HG02678 (cell line): ENCODE data around the gene PMF1.

Source experiments
- ATAC-seq: cut with Tn5 transposase; IDR thresholded peaks from one replicate; pipeline ENCODE4 v1.9.1; 2021; ENCODE audit warnings: mild to moderate bottlenecking, moderate library complexity; ENCODE audit not compliant: unreplicated experiment

The PMF1 gene

GRCh38 chr1:156262461-156263287 is 49.9 kb downstream of the PMF1 start:
- no peak for ATAC-seq

- ATAC-seq, result no peak
These were observed 50.5 kb downstream of the PMF1 start for GRCh38 chr1:156263288-156263655.

GRCh38 chr1:156266051-156266450 is 53.2 kb downstream of the PMF1 start:
- no peak for ATAC-seq

- ATAC-seq, result no peak
These were observed 55.5 kb downstream of the PMF1 start for GRCh38 chr1:156268336-156268735.

GRCh38 chr1:156270314-156270713 is 57.5 kb downstream of the PMF1 start:
- ATAC-seq, result no peak

DNA sequence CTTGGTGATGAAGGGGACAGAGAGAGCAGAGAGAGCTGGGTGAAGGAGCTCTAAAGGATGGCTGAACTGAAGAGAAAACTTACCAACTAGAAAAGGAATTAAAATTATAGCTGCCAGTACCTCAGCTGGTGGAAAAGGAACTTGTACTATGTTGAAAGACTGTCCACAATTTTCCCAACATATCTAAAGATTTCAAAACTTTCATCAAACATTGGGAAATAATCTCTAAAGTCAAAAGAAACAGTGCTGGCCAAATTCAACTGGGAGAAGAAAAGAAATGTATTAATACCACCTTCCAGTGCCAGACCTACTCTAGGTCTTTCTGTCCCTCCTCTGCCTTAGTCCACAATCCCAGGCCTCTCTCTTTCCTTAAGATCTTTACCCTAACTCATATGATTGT is 63.7 kb downstream of the PMF1 start:
- no peak for ATAC-seq

- ATAC-seq, result no peak
These were observed 64.2 kb downstream of the PMF1 start for GRCh38 chr1:156276966-156277381.

- ATAC-seq, result no peak
These were observed 67.0 kb downstream of the PMF1 start for GRCh38 chr1:156279837-156280236.

DNA sequence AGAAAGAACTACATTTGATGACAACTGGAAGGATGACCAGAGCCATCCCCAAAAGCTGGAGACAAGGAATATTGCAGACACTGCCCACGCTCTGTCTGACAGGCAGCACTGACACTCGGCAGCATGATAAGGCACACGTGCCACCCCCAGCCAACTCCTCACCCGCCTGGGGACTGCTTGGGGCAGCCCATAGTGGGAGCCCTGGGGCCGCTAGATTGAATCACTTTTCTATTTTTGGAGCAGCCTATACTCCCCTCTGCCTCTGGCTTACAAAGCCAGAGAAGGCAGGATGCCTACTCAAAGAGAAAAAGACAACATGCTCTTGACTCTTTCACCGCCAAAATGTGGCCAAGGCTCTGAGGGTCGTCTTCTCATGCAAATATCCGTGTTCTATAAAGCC is 68.5 kb downstream of the PMF1 start:
- no peak for ATAC-seq

GRCh38 chr1:156281693-156282478 is 69.1 kb downstream of the PMF1 start:
- no peak for ATAC-seq

DNA sequence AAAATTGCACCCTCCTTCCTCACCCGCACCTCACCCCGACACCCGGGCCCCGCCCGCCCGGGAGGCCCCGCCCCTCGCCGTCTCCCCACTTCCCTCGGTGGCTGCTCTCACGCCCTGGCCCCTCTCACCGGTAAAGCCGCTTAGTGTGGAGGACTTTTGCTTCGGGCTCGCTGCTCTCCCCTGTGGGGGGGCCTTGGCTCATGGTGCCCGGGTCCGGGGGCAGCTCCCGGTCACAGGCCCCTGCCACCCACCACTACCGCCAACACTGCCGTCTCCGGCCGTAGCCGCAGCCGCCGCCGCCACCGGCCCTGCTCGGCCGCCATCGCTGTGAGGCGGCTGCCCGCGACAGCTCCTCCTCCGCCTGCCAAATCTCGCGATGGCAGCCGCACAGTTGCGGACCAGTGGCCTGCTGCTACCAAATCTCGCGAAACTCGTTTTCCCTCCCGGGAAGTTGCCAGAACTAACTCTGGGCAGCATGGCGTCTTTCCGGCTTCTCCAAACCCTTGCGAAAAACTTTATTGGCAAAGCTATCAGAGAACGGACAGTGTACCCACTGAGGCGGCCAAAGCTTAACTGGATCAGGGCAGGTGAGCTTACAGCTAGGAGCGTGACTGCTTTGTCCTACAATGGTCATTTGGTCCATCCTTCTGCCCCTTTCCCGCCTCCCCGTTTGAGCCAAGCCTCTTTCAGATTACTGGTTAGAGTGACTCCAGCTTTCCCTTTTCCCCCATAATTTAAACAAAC is 69.8 kb downstream of the PMF1 start, which contains the start of gene SMG5:
Gene SMG5 (minus strand): TSS at position 347 of the 744 bp plus-strand sequence. CDS start 145 bp downstream, at position 202.
- ATAC-seq, result peak; percentile 74

DNA sequence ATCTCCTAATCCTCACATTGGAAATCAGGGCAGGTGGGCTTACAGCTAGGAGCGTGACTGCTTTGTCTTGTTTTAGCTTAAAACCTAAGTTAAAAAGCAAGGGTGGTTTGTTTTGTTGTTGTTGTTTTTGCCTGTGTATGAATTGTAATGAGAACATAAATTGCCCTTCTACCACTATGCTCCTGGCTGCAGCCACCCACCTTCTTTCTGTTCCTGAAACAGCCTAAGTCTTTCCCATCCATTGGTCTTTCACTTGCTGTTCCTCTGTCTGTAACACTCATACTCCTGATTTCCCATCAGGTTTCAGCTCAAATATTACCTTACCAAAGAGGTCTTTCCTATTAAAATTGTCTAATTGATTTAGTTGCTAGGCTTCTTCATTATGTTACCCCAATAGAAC is 70.7 kb downstream of the PMF1 start:
- ATAC-seq, result no peak

DNA sequence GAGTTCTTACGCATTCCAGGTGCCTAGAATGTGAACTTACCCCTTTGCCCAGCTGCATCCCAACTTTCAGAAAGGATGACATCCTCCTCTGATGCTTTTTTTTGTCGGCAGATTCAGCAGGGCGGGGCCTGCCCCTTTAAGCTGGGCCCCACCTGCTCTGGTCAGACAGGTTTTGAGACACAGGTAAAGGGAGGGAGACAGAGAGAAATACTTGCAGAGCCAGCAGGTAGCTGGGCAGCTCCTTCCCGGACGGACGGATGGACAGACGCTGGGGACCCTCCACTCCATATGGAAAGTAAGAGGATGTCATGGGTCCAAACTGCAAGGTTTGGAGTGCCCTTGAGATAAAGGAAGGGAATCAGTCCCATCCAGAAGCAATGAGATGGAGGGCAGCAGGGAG is 71.3 kb downstream of the PMF1 start, which contains the start of gene TMEM79:
Gene TMEM79 (plus strand): TSS at position 214 of the 400 bp plus-strand sequence. CDS start 902 bp downstream, outside the sequence.
- no peak for ATAC-seq

- ATAC-seq, result no peak
These were observed 72.0 kb downstream of the PMF1 start for GRCh38 chr1:156284757-156285156.

DNA sequence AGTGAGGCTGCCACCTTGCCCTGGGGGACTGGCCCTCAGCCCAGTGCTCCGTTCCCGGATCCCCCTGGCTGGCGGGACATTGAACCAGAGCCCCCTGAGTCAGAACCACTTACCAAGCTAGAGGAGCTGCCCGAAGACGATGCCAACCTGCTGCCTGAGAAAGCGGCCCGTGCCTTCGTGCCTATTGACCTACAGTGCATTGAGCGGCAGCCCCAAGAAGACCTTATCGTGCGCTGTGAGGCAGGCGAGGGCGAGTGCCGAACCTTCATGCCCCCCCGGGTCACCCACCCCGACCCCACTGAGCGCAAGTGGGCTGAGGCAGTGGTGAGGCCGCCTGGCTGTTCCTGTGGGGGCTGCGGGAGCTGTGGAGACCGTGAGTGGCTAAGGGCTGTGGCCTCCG is 72.6 kb downstream of the PMF1 start:
- no peak for ATAC-seq

DNA sequence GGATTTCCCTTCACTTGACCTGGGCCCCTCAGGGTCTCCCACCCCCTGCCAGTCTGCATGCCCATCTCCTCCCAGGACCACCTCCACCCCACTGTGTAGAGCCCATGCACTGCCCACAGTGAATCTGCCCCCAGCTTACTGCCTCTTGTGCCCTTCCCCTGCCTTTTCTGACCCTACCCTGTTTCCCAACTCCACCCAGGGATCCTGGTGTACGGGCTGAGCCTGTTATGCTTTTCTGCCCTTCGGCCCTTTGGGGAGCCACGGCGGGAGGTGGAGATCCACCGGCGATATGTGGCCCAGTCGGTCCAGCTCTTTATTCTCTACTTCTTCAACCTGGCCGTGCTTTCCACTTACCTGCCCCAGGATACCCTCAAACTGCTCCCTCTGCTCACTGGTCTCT is 73.3 kb downstream of the PMF1 start:
- ATAC-seq, result no peak
